Measurements from ENCODE around the gene PCDHGB5.
"Not testable (repeated sequence)": the region's sequence is repeated elsewhere in the genome, so short reads cannot be mapped to it uniquely, and the experiment has no call there.

PCDHGB5 gene

GRCh38 chr5:141382469-141383294 lies 15.1 kb upstream of the PCDHGB5 start, which contains the start of gene PCDHGA7:
Gene PCDHGA7, plus strand, starts transcription at chr5:141382742. Its CDS starts 158 bp downstream, at chr5:141382900.
- no peaks in the 10 kb centered on the region for H3K27me3 ChIP-seq (ENCODE audit: control insufficient read depth in 2 of 2, insufficient read depth in 2 of 2, low read length in 2 of 2)
- H3K36me3 ChIP-seq (ENCODE audit: control insufficient read depth in 2 of 2, insufficient read depth in 2 of 2, low read length in 2 of 2) = no peaks in the 10 kb centered on the region
- no peak within 1 kb of the TSS for H3K27ac ChIP-seq (ENCODE audit: low read depth in 2 of 2, low read length in 2 of 2)
- no peaks in the 10 kb centered on the region for H3K4me1 ChIP-seq (ENCODE audit: control insufficient read depth in 2 of 2, insufficient read depth in 2 of 2, low read length in 2 of 2)
- H3K4me3 ChIP-seq (ENCODE audit: low read length in 2 of 2) = peak within 1 kb of the TSS; percentile 5 to 29
- H3K9ac ChIP-seq (ENCODE audit: low read depth in 1 of 2, low read length in 2 of 2) = no peak within 1 kb of the TSS
- H3K9me3 ChIP-seq (ENCODE audit: control insufficient read depth in 2 of 2, low read length in 2 of 2) = peaks cover 0 to 23% of the 10 kb centered on the region in 2 donors

GRCh38 chr5:141383345-141383744 lies 14.4 kb upstream of the PCDHGB5 start:
- Histone ChIP-seq H3K9me3 (ENCODE audit: control insufficient read depth in 2 of 2, low read length in 2 of 2) (peaks cover 2 to 25% of the 10 kb centered on the region in 2 donors), H3K9ac (ENCODE audit: low read depth in 1 of 2, low read length in 2 of 2) (no peak overlapping the region), H3K4me1 (ENCODE audit: control insufficient read depth in 2 of 2, insufficient read depth in 2 of 2, low read length in 2 of 2) (no peaks in the 10 kb centered on the region), H3K27me3 (ENCODE audit: control insufficient read depth in 2 of 2, insufficient read depth in 2 of 2, low read length in 2 of 2) (no peaks in the 10 kb centered on the region), H3K36me3 (ENCODE audit: control insufficient read depth in 2 of 2, insufficient read depth in 2 of 2, low read length in 2 of 2) (no peaks in the 10 kb centered on the region), H3K4me3 (ENCODE audit: low read length in 2 of 2) (no peak overlapping the region), H3K27ac (ENCODE audit: low read depth in 2 of 2, low read length in 2 of 2) (no peak overlapping the region)

GRCh38 chr5:141384471-141385267 lies 13.1 kb upstream of the PCDHGB5 start:
- Histone ChIP-seq H3K27ac (ENCODE audit: low read depth in 2 of 2, low read length in 2 of 2) (no peak overlapping the region), H3K4me3 (ENCODE audit: low read length in 2 of 2) (no peak overlapping the region), H3K36me3 (ENCODE audit: control insufficient read depth in 2 of 2, insufficient read depth in 2 of 2, low read length in 2 of 2) (no peaks in the 10 kb centered on the region), H3K27me3 (ENCODE audit: control insufficient read depth in 2 of 2, insufficient read depth in 2 of 2, low read length in 2 of 2) (no peaks in the 10 kb centered on the region), H3K9ac (ENCODE audit: low read depth in 1 of 2, low read length in 2 of 2) (no peak overlapping the region), H3K4me1 (ENCODE audit: control insufficient read depth in 2 of 2, insufficient read depth in 2 of 2, low read length in 2 of 2) (no peaks in the 10 kb centered on the region), H3K9me3 (ENCODE audit: control insufficient read depth in 2 of 2, low read length in 2 of 2) (peaks cover 8 to 39% of the 10 kb centered on the region in 2 donors)

- Histone ChIP-seq H3K4me3 (ENCODE audit: low read length in 2 of 2) (peak within 1 kb of the TSS in 1 of 2 donors; percentile 29), H3K9me3 (ENCODE audit: control insufficient read depth in 2 of 2, low read length in 2 of 2) (peaks cover 10 to 46% of the 10 kb centered on the region in 2 donors)
- not testable (repeated sequence) for H3K4me1 ChIP-seq (ENCODE audit: control insufficient read depth in 2 of 2, insufficient read depth in 2 of 2, low read length in 2 of 2); H3K36me3 ChIP-seq (ENCODE audit: control insufficient read depth in 2 of 2, insufficient read depth in 2 of 2, low read length in 2 of 2); H3K27me3 ChIP-seq (ENCODE audit: control insufficient read depth in 2 of 2, insufficient read depth in 2 of 2, low read length in 2 of 2); H3K27ac ChIP-seq (ENCODE audit: low read depth in 2 of 2, low read length in 2 of 2); H3K9ac ChIP-seq (ENCODE audit: low read depth in 1 of 2, low read length in 2 of 2)
These were observed 10.0 kb upstream of the PCDHGB5 start, which contains the start of gene PCDHGB4 for GRCh38 chr5:141387557-141388311. Gene PCDHGB4, plus strand, starts transcription at chr5:141387698. Its CDS starts 187 bp downstream, at chr5:141387885.

GRCh38 chr5:141388661-141389060 lies 9.1 kb upstream of the PCDHGB5 start:
- Histone ChIP-seq H3K36me3 (ENCODE audit: control insufficient read depth in 2 of 2, insufficient read depth in 2 of 2, low read length in 2 of 2) (no peaks in the 10 kb centered on the region), H3K4me1 (ENCODE audit: control insufficient read depth in 2 of 2, insufficient read depth in 2 of 2, low read length in 2 of 2) (no peaks in the 10 kb centered on the region), H3K27ac (ENCODE audit: low read depth in 2 of 2, low read length in 2 of 2) (no peak overlapping the region), H3K27me3 (ENCODE audit: control insufficient read depth in 2 of 2, insufficient read depth in 2 of 2, low read length in 2 of 2) (no peaks in the 10 kb centered on the region), H3K4me3 (ENCODE audit: low read length in 2 of 2) (peak overlapping the region in 1 of 2 donors; percentile 29), H3K9me3 (ENCODE audit: control insufficient read depth in 2 of 2, low read length in 2 of 2) (peaks cover 10 to 48% of the 10 kb centered on the region in 2 donors), H3K9ac (ENCODE audit: low read depth in 1 of 2, low read length in 2 of 2) (no peak overlapping the region)

GRCh38 chr5:141389153-141390042 lies 8.3 kb upstream of the PCDHGB5 start:
- Histone ChIP-seq H3K36me3 (ENCODE audit: control insufficient read depth in 2 of 2, insufficient read depth in 2 of 2, low read length in 2 of 2) (no peaks in the 10 kb centered on the region), H3K4me1 (ENCODE audit: control insufficient read depth in 2 of 2, insufficient read depth in 2 of 2, low read length in 2 of 2) (no peaks in the 10 kb centered on the region), H3K27ac (ENCODE audit: low read depth in 2 of 2, low read length in 2 of 2) (no peak overlapping the region), H3K4me3 (ENCODE audit: low read length in 2 of 2) (no peak overlapping the region), H3K9me3 (ENCODE audit: control insufficient read depth in 2 of 2, low read length in 2 of 2) (peaks cover 10 to 48% of the 10 kb centered on the region in 2 donors), H3K9ac (ENCODE audit: low read depth in 1 of 2, low read length in 2 of 2) (no peak overlapping the region), H3K27me3 (ENCODE audit: control insufficient read depth in 2 of 2, insufficient read depth in 2 of 2, low read length in 2 of 2) (no peaks in the 10 kb centered on the region)

GRCh38 chr5:141392429-141393198 lies 5.1 kb upstream of the PCDHGB5 start, which contains the start of gene PCDHGA8:
Gene PCDHGA8, plus strand, starts transcription at chr5:141392633. Its CDS starts 181 bp downstream, at chr5:141392814.
- peaks cover 14 to 45% of the 10 kb centered on the region in 2 donors for H3K9me3 ChIP-seq (ENCODE audit: control insufficient read depth in 2 of 2, low read length in 2 of 2)
- no peak within 1 kb of the TSS for H3K9ac ChIP-seq (ENCODE audit: low read depth in 1 of 2, low read length in 2 of 2)
- H3K36me3 ChIP-seq (ENCODE audit: control insufficient read depth in 2 of 2, insufficient read depth in 2 of 2, low read length in 2 of 2) = no peaks in the 10 kb centered on the region
- no peak within 1 kb of the TSS for H3K27ac ChIP-seq (ENCODE audit: low read depth in 2 of 2, low read length in 2 of 2)
- H3K4me3 ChIP-seq (ENCODE audit: low read length in 2 of 2) = no peak within 1 kb of the TSS
- H3K27me3 ChIP-seq (ENCODE audit: control insufficient read depth in 2 of 2, insufficient read depth in 2 of 2, low read length in 2 of 2) = no peaks in the 10 kb centered on the region
- H3K4me1 ChIP-seq (ENCODE audit: control insufficient read depth in 2 of 2, insufficient read depth in 2 of 2, low read length in 2 of 2) = no peaks in the 10 kb centered on the region

- no peaks in the 10 kb centered on the region for H3K27me3 ChIP-seq (ENCODE audit: control insufficient read depth in 2 of 2, insufficient read depth in 2 of 2, low read length in 2 of 2)
- no peaks in the 10 kb centered on the region for H3K36me3 ChIP-seq (ENCODE audit: control insufficient read depth in 2 of 2, insufficient read depth in 2 of 2, low read length in 2 of 2)
- H3K9ac ChIP-seq (ENCODE audit: low read depth in 1 of 2, low read length in 2 of 2) = no peak overlapping the region
- H3K27ac ChIP-seq (ENCODE audit: low read depth in 2 of 2, low read length in 2 of 2) = no peak overlapping the region
- H3K4me3 ChIP-seq (ENCODE audit: low read length in 2 of 2) = no peak overlapping the region
- no peaks in the 10 kb centered on the region for H3K4me1 ChIP-seq (ENCODE audit: control insufficient read depth in 2 of 2, insufficient read depth in 2 of 2, low read length in 2 of 2)
- peaks cover 13 to 43% of the 10 kb centered on the region in 2 donors for H3K9me3 ChIP-seq (ENCODE audit: control insufficient read depth in 2 of 2, low read length in 2 of 2)
These were observed 4.5 kb upstream of the PCDHGB5 start for GRCh38 chr5:141393267-141393666.

Data from mucosa of rectum (tissue), 2 donors.